HG03064 (cell line): ENCODE results near the gene CDH3.

ENCODE experiments used
- ATAC-seq: cut with Tn5 transposase; IDR thresholded peaks from one replicate; pipeline ENCODE4 v1.9.1; 2021; ENCODE audit warnings: low read depth; ENCODE audit not compliant: unreplicated experiment

Gene CDH3

DNA sequence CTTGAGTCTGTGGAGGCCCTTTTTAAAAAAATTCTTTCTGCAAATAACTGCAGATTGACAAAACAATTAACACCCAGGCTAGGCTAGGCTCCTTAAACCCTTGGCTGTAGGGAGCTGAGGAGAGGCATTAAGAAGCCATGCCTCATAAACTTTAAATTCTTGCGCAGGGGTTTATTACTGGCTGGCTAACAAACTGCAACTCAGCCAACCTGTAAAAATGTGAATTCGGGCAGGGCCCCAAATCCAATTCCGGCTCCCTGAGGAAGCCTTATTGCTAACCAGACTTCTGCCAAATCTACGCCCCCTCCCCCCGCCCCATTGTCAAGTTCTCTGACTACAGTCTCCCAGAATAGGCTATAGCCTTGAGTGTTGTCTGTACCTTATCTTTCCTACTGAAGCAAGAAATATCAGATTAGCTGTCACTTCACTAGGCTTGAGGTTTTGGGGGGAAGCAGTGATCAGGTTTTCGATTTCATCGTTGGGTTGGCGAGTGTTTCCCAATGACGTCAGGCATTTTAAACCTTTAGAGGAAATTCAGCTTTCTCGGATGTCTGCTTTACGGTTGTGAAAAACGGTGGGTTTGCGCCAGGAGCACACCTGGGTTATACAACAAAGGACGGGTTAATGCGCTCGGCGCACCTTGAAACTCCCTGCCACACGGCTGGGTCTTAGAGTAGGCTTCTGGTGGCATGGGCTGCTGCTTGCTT, 2.0 kb downstream of the CDH3 start:
- no peak for ATAC-seq

DNA sequence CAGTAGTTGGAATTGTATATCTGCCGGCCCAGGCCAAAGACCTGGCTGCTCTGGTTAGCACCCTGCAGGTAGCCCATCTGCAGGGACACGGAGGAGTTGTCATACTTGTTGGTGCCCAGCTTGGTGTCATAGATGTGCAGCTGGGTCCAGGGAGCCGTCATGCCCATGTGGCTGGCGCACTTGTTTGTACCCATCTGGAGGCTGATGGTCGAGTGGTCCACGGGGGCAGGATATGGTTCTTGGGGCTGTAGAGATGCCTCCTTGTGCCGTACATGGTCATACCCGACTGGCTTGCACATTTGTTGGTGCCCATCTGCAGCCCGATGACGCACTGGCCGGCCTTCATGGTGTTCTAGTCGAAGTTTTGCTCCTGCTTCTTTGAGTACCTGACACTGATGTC, 6.0 kb downstream of the CDH3 start:
- ATAC-seq, result no peak

DNA sequence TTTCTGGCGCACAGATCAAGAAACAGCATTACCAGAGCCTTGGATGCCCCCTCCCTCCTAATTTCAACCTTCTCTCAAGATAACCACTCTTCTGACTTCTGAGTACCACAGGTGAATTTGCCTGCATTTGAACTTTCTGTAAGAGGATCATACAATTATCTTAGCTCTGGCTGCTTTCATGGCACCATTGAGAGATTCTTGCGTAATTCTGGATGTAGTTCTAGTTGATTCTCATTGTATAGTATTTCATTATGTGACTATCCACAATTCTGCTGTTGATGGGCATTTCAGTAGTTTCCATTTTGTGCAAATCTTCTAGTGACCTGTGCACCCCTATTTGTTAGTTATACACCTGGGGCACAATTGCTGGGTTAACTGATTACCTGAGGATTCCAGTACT, 7.5 kb downstream of the CDH3 start:
- no peak for ATAC-seq

DNA sequence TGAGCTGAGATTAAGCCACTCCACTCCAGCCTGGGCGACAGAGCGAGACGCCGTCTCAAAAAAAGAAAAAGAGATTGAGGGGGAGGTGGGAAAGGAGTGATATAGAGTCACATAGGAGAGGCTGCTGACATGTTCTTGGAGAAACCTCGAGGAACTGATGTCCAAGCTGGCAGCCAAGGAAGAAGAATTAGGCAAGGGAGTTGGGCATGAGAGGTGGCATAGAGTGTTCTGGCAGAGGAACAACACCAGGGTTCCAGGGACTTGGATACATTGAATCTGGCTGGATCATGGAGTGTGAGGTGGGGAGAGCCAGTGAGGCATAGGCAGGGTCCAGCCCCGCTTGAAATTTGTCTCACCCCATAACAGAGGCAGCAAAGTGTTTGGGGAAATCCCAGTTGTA, 10.7 kb downstream of the CDH3 start:
- ATAC-seq, result no peak

DNA sequence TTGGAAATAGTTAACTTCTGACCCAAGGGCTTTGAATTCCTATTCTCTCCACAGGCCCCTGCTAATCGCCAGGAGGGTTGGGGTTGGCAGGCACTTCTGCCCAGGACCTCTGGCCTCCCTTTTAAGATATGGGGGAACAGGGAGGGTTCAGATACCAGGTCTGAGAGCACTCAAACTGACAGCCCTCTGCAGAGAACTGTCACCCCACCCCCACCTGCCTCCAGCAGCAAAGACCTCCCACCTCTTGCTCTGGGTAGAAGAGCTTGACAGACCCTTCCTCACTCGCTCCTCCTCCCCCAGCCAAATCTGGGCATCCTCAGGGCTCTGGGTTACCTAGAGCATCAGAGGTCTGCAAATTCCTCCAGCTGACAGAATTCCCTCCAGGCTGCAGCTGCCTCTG, 11.6 kb downstream of the CDH3 start:
- no peak for ATAC-seq

DNA sequence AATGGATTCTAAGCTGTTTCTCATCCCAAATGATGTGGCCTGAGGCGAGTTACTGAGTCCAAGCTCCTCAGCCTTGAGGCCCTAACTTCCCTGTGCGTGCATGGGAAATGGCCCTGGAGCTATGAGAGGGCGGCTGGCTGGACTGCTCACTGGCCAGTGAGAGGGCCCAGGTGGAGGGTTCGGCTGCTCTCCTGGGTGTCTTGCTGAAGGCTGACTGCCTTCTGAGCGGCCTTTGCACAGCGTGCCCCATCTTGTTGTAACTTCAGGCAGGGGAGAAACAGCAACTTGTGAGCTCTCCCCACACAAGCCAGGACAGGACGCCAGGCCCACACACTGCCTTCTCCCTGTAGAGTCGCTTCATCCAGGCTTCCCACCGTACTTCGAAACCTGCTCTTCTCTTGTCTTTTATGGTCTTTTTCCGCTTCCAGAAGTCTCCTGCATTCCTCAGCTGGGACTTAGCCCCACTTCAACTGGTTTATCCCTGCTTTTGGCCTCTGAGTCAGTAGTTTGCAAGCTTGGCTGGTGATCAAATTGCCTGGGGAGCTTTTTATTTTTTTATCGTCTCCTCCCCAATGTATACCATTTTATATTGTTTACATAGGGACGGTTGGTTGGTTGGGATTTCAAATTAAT, 13.3 kb downstream of the CDH3 start:
- ATAC-seq, result no peak

DNA sequence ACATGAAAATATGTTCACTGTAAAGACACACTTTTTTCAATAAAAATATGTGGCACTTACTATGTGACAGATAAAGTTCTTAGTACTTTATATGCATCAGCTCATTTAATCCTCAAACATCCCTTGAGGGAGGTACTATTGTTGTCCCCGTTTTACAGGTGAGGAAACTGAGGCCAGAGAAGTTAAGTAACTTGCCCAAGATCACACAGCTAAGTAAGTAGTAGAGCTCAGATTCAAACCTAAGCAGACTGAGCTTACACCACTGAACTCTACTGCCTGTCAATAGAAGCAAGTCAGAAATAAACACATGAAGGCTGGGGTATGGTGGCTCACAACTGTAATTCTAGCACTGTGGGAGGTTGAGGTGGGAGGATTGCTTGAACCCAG, 13.9 kb downstream of the CDH3 start:
- ATAC-seq, result no peak

DNA sequence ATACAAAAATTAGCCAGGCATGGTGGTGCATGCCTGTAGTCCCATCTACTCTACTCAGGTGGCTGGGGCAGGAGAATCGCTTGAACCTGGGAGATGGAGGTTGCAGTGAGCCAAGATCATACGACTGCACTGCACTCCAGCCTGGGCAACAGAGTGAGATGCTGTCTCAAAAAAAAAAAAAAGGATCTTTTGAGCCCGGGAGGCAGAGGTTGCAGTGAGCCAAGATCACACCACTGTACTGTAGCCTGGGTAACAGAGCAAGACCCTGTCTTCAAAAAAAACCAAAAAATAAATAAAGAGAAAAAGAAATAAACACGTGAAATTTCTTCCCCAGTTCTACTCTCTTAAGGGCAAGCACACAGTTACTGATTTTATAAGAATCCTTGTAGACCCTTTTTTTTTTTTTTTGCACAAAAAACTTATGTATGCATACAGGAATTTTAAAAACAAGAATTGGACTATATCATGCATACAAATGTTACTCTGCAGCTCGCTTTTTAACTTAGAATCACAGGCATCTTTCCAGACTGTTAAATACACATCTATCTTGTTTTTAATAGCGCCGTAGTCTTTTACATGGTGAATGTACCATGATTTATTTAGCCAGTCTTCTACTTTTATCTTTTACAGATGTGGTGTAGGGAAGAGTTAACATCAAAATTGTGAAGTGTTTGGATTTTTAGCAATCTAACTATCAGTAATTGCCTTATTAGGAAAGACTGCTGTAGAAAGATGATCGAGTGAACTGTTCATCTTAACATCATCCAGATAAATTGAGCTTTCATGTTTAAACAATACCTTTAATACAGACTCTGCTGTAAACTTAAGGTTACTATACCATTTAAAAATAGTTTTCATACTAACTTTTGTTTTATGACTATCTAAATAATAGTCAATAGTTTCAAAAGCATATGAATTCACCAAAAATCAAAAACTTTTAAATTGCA, 14.6 kb downstream of the CDH3 start:
- no peak for ATAC-seq

DNA sequence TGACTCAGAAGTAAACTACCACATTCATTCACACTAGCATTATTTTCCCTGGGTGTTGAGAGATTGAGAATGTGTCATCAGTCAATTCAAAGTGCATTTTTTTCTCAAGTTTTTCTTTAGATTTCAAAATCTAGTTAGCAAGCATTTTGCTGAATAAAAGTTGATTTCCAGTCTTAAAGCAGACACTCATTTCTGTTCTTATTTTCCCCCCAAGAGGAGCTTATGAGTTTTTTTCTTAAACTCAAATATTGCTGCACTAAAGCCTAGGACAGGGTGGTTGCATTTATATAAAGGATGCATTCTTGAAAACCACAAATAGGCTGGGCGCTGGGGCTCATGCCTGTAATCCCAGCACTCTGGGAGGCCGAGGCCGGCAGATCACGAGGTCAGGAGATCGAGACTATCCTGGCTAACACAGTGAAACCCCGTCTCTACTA, 15.3 kb downstream of the CDH3 start:
- no peak for ATAC-seq

DNA sequence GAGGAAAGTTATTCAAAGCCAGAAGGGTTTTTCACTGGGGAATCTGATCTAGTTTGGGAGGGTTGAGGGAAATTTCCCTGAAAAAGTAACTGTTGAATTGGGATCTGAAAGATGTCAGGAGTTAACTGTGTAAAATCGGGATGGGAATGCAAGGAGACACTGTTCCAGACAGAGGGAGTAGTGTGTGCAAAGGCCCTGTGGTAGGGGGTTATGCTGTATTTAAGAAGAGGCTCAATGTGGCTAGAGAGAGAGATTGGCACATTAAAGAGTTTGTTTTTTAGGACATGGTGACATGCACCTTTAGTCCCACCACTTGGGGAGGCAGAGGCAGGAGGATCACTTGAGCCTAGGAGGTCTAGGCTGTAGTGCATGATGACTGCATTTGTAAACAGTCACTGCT, 16.9 kb downstream of the CDH3 start:
- no peak for ATAC-seq

DNA sequence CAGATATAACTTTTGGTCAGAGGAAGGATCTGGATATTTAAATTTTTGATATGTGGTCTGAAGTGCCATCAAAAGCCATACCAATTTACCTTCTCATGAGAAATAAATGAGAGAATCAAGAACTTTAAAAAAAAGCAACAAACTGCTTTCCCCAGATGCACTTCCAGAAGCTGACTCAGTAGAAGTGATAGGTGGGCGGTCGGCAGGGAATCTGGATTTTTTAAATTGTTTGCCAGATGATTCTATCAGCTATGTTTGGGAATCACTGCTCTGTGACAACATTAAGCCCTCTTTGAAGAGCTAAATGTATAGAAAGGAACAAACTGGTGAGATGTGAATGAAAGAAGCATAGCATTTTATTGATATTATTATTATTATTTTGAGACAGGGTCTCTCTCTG, 19.2 kb downstream of the CDH3 start:
- no peak for ATAC-seq

DNA sequence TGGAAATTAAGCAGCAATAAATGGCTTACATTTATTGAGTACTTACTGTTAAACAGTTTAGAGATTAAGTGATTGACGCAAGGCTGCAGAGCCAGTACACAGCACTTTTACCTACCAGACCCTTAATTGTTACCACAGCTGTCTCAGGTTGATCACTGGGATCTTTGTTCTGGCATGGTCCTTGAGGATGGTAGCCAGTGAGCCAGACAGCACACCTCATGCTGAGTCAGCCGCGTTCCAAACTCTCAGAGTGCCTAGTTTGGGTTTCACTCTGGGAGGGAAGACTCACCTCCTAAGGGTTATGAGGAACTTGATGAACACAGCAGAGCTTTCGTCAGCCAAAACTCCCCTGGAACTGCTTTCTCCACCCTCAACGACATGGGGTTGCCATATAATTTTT, 20.4 kb downstream of the CDH3 start:
- ATAC-seq, result no peak

DNA sequence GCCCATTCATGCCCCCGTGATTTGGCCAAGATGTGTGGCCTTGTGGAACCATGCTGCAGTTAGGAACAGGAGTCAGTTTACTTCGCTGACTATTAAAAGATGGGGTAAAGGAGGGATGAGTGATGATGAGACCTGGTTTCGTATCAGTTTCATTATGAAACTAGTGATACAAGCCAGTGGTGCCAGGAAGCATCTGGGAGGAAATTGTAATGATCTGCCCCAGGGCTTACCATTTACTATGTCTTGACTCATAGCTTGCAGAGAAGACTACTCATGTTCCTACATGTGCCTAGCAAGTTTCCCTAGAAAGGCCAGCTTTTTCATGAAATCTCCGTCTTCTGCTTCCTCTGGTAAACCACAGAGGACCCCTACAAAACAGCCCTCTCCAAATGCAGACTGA, 23.2 kb downstream of the CDH3 start:
- ATAC-seq, result no peak

DNA sequence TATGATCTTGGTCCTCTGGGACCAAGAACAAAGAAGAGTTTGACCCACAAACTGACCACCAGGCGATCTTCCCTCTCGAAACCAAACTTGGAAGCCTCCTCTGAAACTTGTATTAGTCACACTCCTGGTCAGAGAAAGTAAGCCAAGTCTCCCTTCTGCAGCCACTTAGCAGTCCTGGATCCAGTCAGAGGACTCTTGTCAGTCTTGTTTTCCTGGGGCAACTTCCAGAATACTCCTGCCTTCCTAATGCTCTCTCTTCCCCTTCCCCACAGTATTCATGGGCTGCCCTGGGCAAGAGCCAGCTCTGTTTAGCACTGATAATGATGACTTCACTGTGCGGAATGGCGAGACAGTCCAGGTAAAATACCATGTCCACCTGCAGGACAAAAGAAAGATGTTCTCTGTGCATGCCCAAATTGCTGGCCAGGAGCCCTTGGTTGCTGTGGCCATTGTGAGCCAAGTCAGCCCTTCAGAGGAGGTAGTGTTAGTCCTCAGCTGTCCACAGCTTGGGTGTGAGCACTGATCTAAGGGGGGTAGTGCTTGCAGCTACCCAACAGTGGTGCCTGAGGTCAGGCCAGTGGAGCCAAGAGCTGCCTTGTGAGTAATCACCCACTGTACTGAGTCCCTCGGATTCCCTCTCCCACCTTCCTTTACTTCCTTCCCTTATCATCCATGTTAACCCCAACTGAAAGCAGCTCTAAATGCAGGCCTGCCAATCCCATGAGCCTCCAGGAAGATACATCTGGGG, 31.2 kb downstream of the CDH3 start:
- no peak for ATAC-seq

DNA sequence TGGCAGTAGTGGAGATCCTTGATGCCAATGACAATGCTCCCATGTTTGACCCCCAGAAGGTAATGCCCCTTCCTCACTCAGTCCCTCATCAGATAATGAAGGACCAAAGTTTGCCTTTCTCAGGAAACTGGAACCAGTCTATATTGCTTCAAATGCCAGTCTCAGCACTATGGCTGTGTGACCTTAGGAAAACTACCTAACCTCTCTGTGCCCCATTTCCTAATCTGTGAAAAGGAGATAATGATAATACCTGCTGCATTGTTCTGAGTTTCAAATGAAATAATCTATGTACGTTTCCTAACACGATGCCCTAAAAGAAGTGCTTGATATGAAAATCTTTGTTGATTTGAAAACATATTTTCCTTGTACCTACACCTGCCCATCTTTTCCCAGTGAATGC, 35.9 kb downstream of the CDH3 start:
- no peak for ATAC-seq

DNA sequence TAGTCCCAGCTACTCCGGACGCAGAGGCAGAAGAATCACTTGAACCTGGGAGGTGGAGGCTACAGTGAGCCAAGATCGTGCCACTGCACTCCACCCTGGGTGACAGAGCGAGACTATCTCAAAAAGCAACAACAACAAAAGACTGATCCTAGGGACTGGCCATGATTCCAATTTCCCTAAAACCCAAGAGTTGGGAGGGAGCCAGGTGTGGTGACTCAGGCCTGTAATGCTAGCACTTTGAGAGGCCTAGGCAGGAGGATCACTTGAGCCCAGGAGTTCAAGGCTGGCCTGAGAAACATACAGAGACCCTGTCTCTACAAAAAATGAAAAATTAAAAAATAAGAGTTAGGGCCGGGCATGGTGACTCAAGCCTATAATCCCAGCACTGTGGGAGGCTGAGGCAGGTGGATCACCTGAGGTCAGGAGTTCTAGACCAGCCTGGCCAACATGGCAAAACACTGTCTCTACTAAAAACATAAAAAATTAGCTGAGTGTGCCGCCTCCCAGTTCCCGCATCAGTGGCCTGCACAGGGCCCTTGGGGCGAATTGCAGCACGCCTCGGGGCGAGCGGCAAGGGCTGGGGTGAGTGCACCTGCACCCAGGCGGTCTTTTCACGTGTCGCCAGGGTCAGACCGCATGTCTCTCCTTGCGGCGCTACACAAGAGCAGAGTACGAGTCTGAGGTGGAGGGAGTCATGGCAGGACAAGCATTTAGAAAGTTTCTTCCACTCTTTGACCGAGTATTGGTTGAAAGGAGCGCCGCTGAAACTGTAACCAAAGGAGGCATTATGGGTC, 40.8 kb downstream of the CDH3 start:
- no peak for ATAC-seq

DNA sequence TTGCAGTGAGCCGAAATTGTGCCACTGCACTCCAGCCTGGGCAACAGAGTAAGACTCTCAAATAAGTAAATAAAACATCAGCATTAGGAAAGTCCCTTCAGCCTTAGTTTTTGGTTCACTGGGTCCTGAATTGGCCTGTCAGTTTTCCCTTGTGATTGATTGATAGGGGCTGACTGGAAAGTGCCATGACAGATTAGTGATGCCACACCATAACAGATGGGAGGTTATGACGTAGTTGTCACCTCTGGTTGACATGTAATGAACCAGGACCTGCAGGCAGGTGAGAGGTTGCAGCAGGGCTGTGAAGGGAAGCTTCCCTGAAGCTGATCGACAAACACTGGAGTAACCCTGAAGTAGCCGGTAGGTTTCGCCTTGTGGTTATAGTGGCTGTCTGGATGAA, 41.8 kb downstream of the CDH3 start:
- no peak for ATAC-seq

DNA sequence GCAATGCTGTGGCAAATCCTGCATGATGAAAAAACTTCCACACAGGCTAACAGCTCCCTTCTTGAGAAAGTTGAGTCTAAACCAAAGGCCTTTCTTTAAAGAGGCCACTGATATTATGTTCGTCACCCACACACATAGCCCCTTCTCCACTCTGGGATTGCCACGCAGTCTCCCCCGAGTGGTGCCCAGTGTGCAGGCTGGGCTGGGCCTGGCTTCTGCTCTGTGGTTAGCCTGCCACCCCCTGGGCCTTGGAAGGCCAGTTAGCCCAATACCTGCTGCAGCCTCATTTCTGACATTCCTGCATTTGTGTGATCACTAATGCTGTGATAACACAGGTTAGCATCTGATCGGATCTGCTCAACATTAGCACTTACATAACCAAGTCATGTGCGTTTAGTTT, 44.8 kb downstream of the CDH3 start:
- no peak for ATAC-seq

DNA sequence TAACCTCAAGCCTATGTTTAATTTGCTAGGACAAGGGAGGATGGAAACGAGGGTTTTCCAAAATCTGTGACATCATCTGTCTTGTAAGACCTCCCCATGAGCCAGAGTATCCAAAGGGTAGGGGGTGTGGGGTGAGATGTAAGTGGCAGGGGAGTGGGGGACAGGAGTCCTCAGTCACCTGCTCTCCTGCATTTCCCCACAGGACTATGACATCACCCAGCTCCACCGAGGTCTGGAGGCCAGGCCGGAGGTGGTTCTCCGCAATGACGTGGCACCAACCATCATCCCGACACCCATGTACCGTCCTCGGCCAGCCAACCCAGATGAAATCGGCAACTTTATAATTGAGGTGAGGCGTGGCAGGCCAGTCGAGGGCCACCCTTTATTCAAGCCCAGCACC, 50.5 kb downstream of the CDH3 start:
- no peak for ATAC-seq

DNA sequence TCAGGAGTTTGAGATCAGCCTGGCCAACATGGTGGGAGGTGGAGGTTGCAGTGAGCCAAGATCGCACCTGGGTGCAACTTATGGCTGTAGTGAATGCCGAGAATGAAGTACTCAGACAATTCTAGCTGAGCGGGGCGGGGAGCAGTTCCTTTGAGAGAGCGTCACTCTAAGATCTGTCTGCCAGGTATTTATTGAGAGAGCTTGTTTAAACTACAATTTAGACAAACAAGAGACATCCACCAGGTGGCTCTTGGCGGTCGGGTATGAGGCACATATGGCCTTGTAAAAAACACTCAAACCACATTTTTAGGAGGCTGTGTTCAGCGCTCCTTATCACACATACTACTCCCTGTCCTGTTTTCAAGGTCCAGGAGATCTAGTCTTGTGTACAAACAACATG, 51.4 kb downstream of the CDH3 start:
- no peak for ATAC-seq
